DMS114 treated with DMSO at 0.1 percent for 48 hours (cell line): ENCODE measurements around the gene DAGLB.
"Not testable (repeated sequence)": the region's sequence is repeated elsewhere in the genome, so short reads cannot be mapped to it uniquely, and the experiment has no call there.

Source experiments
- DNase-seq: peaks from one replicate; lab custom pipeline; 2025; ENCODE audit not compliant: unreplicated experiment; lab: John Stamatoyannopoulos, UW

DAGLB gene

GRCh38 chr7:6461946-6462550 is 14.3 kb upstream of the DAGLB start:
- DNase-seq, result no peak

GRCh38 chr7:6460990-6461584 is 13.3 kb upstream of the DAGLB start:
- no peak for DNase-seq

GRCh38 chr7:6460303-6460702 is 12.5 kb upstream of the DAGLB start:
- no peak for DNase-seq

- DNase-seq, result not testable (repeated sequence)
Observed at GRCh38 chr7:6458676-6459075, 10.9 kb upstream of the DAGLB start.

- DNase-seq, result no peak
Observed at GRCh38 chr7:6453734-6454133, 6.0 kb upstream of the DAGLB start.

GRCh38 chr7:6451224-6451705 is 3.5 kb upstream of the DAGLB start:
- DNase-seq, result no peak

GRCh38 chr7:6450591-6450990 is 2.8 kb upstream of the DAGLB start:
- not testable (repeated sequence) for DNase-seq

- DNase-seq, result not testable (repeated sequence)
Observed at GRCh38 chr7:6449884-6450283, 2.1 kb upstream of the DAGLB start.

- DNase-seq, result no peak
Observed at GRCh38 chr7:6448943-6449543, 1.3 kb upstream of the DAGLB start.

- peak; percentile 23 for DNase-seq
Observed at GRCh38 chr7:6446838-6447580, 745 bp downstream of the DAGLB start.

- DNase-seq, result no peak
Observed at GRCh38 chr7:6444516-6445269, 3.1 kb downstream of the DAGLB start.

GRCh38 chr7:6443372-6443941 is 4.3 kb downstream of the DAGLB start:
- DNase-seq, result no peak

- DNase-seq, result no peak
Observed at GRCh38 chr7:6442114-6442513, 5.6 kb downstream of the DAGLB start.

- no peak for DNase-seq
Observed at GRCh38 chr7:6440381-6440780, 7.4 kb downstream of the DAGLB start.

GRCh38 chr7:6438427-6438826 is 9.3 kb downstream of the DAGLB start:
- no peak for DNase-seq

GRCh38 chr7:6437251-6437650 is 10.5 kb downstream of the DAGLB start:
- no peak for DNase-seq

- no peak for DNase-seq
Observed at GRCh38 chr7:6436385-6436685, 11.4 kb downstream of the DAGLB start.

GRCh38 chr7:6435486-6436384 is 12.0 kb downstream of the DAGLB start:
- peak; percentile 52 for DNase-seq

- DNase-seq, result no peak
Observed at GRCh38 chr7:6433784-6434615, 13.8 kb downstream of the DAGLB start.
